Cardiac muscle cell (in vitro differentiated cells and primary cell): Measurements from ENCODE around the gene CDHR3. TPM values are rescaled to one million over a fixed set of nuclear protein-coding genes. Genes with fewer than 3 reads are reported as not detected.
A peak's percentile ranks its signal among the peaks of the same experiment; 100 is the strongest.

Source experiments
- DNase-seq, 2 donors: peaks; one replicate each; pipeline versions ENCODE4 v3.0.0 to v3.0.0-alpha.2; 2010 to 2017; ENCODE audit warnings: low read depth in 1 of 2, low spot score in 1 of 2
- H3K27ac ChIP-seq: fragments of 200-600 bp; sonication (generic); 2 replicates; pipeline ENCODE4 v1.5.1; 2016
- H3K27me3 ChIP-seq: fragments of 200-600 bp; sonication (generic); 2 replicates; pipeline ENCODE4 v1.6.0; 2016; ENCODE audit warnings: control low read depth
- H3K36me3 ChIP-seq: fragments of 200-600 bp; sonication (generic); 2 replicates; pipeline ENCODE4 v1.5.1; 2016; ENCODE audit warnings: control low read depth
- H3K4me1 ChIP-seq: fragments of 200-600 bp; sonication (generic); 2 replicates; pipeline ENCODE4 v1.8.1; 2017; ENCODE audit warnings: low read depth, mild to moderate bottlenecking, mixed run types
- H3K4me3 ChIP-seq: fragments of 200-600 bp; sonication (generic); 2 replicates; pipeline ENCODE4 v1.5.1; 2016; ENCODE audit warnings: mild to moderate bottlenecking
- H3K9me3 ChIP-seq: fragments of 200-600 bp; sonication (generic); 2 replicates; pipeline ENCODE4 v1.5.1; 2017; ENCODE audit warnings: low read depth, mild to moderate bottlenecking, control low read depth
- CTCF ChIP-seq: IDR thresholded peaks from 2 replicates; pipeline ENCODE4 v1.5.1; 2012; ENCODE audit warnings: low read depth, mild to moderate bottlenecking, low read length
- polyA plus RNA-seq: library from polyadenylated mRNA; unstranded; fragments of >200 nt; fragmentation: Nextera tagmentation; extraction: Ambion mirVana; gene quantifications from 2 replicates; pipeline ENCODE4 v1.2.1, GENCODE V29; 2016
- total RNA-seq: library from RNA; depleted of rRNA; stranded (reverse); fragments of >200 nt; gene quantifications from 2 replicates; pipeline ENCODE4 v1.2.3, GENCODE V29; 2016

The CDHR3 gene
- total and polyA plus RNA-seq, 2 experiments from 2014 or later, result 9.3 to 12.2 TPM

DNA sequence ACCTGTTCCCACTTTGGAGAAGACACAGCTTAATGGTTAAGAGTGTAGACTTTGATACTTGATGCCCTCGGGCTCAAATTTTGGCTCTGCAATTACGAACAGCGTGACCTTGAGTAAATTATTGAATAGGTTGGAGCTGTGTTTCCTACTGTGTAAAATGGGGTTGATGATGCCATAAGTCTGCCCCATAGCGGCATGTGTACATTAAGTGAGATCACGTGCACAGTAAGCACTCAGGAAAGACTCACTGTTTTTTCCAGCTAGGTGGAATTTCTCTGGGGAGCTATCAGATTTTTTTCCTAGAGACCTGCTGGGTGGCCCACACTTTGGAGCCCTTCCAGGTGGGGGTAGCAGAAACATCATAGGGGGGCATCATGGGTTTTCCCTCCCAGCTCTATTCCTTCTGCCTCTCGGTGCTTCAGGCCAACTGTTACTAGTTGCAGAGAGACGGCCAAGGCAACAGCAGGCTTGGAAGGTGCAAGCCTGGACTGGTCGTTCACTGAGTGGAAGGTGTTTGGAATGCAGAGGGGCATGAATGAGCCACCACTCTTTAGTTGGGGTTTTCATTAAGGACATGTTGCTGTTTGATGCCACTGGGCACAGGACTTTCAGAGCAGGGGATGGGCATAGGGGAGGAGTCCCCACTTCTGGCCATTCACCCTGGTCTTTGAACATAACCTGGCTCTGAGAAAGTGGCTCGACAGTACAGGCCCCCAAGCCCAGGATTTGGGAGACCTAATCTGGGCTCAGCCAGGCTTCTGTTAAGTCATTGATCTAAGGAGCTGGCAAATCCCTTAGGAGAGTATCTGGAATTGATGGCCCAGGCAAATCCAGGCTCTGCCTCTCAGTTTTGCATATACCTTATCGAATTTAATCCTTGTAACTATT, 85.0 kb downstream of the CDHR3 start:
- TF ChIP-seq CTCF, result no peak
- H3K4me1 ChIP-seq, result no peaks in the 10 kb centered on the region
- no peak for DNase-seq
- H3K9me3 ChIP-seq, result no peaks in the 10 kb centered on the region
- H3K4me3 ChIP-seq, result no peak overlapping the region
- H3K27ac ChIP-seq, result no peak overlapping the region
- no peaks in the 10 kb centered on the region for H3K27me3 ChIP-seq
- no peaks in the 10 kb centered on the region for H3K36me3 ChIP-seq

GRCh38 chr7:106048706-106049020, 85.6 kb downstream of the CDHR3 start:
- Histone ChIP-seq H3K4me3 (no peak overlapping the region), H3K9me3 (no peaks in the 10 kb centered on the region), H3K27ac (no peak overlapping the region), H3K36me3 (no peaks in the 10 kb centered on the region), H3K4me1 (no peaks in the 10 kb centered on the region), H3K27me3 (no peaks in the 10 kb centered on the region)
- no peak for DNase-seq
- no peak for TF ChIP-seq CTCF

- no peaks in the 10 kb centered on the region for H3K9me3 ChIP-seq
- TF ChIP-seq CTCF, result no peak
- H3K4me3 ChIP-seq, result no peak overlapping the region
- no peaks in the 10 kb centered on the region for H3K27me3 ChIP-seq
- no peaks in the 10 kb centered on the region for H3K4me1 ChIP-seq
- no peak overlapping the region for H3K27ac ChIP-seq
- DNase-seq, result no peak
- no peaks in the 10 kb centered on the region for H3K36me3 ChIP-seq
These were observed 86.2 kb downstream of the CDHR3 start for GRCh38 chr7:106049139-106049752.

- no peaks in the 10 kb centered on the region for H3K27me3 ChIP-seq
- H3K4me3 ChIP-seq, result no peak overlapping the region
- DNase-seq, result peak in 1 of 2 donors; percentile 93
- H3K9me3 ChIP-seq, result no peaks in the 10 kb centered on the region
- peak; percentile 56 for TF ChIP-seq CTCF
- no peak overlapping the region for H3K27ac ChIP-seq
- no peaks in the 10 kb centered on the region for H3K4me1 ChIP-seq
- no peaks in the 10 kb centered on the region for H3K36me3 ChIP-seq
These were observed 87.1 kb downstream of the CDHR3 start for GRCh38 chr7:106050002-106050745.

DNA sequence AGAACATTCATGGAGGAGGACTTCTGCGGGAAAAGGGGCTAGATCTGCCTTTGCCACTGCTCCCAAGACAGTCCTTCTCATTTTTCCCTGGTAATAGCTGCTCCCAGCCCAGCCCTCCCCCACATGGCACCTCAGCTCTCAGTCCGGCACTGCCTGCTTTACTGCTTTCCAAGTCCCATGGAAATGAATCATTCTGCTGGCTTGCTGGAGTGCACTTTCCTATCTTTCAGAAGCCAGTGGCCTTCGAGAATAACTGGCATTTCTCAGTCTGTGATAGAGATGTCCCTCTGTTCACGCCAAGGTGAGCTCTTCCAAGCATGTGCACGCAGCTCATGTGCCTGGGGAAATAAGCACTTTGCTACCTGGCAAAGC, 87.7 kb downstream of the CDHR3 start:
- Histone ChIP-seq H3K36me3 (no peaks in the 10 kb centered on the region), H3K27ac (no peak overlapping the region), H3K4me1 (no peaks in the 10 kb centered on the region), H3K27me3 (no peaks in the 10 kb centered on the region), H3K4me3 (no peak overlapping the region), H3K9me3 (no peaks in the 10 kb centered on the region)
- peak in 1 of 2 donors; percentile 80 for DNase-seq
- TF ChIP-seq CTCF, result no peak
